ENCODE measurements around the gene DHX58.
A peak's percentile ranks its signal among the peaks of the same experiment; 100 is the strongest.

The DHX58 gene

DNA sequence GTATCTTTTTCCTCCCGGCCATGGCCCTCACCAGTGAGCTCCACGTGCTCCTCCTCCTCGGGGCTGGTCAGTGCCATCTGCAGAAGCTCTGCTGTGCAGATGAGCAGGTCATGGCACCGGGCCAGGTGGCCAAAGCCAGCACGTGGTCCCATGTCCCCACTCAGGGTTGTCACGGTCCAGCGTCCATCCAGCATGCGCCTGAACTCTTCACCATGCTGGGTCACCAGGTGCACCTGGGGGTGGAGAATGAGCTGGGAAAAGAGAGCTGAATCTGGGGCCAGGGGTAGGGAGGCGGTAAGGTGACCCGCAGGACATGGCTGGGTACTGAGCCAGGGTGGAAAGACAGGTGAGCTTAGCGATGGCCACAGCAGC, 1.3 kb downstream of the DHX58 start:
- DNase-seq (ENCODE audit: low read depth in 2 of 3, low spot score in 2 of 3): no peak

DNA sequence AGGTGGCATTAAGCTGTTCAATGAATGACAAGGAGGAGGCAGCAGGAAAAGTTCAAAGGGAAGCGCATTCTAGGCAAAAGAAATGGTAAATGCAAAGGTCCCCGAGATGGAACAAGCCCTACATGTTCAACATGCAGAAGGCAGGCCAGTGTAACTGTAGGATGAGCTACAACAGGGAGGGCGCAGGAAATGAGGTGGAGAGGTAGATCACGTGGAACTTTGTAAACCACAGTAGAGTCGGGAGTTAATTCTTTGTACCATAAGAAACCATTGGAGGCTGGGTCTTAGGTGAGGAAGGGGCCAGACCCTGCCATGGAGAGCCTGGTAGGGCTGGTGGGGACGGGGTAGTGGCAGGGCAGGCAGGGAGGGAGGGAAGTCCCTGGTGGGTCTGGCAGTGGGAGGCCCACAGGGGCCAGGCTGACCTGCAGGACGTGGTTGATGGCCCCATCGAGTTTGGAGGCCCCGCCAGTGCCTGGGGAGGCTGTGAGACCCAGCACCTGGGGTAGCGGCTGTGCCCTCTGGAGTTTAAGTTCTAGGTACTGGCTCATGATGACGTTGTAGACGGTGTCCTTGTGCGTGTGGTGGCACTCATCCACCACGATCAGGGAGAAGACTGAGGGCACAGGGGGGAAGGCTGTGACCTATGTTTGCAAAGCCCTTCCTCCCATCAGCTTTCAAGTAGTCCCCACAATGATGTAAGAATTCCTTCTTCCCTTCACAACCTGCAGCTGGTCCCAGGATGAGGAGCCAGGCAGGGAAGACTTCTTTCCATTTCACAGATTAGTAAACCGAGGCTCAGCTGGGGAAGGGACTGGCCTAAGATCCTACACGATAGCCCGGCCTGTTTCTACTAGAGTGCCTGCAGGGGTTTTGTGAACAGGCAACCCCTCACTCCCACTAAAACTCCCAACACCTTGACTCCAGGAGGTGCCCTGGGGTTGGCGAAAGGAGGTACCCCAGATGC, 1.9 kb downstream of the DHX58 start:
- DNase-seq (ENCODE audit: low read depth in 2 of 3, low spot score in 2 of 3): no peak

DNA sequence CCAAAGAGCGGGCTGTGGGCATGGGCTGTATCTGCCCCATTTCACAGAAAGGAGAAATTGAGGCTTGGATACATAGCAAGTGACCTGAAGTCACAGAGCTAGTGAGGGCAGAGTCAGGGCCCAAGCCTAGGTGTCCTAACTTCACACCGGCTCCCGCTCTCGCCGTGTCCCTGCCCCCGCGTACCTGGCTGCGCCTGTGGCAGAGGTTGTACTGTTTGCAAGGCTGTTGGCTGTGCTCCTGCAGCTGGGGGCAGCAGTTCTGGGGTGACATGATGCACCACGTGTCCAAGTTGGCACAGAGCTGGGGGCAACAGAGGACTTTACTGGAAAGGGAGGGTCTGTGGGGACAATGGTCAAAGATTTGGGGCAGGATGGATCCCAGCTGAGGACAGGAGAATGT, 3.4 kb downstream of the DHX58 start:
- no peak for DNase-seq (ENCODE audit: low read depth in 2 of 3, low spot score in 2 of 3)

GRCh38 chr17:42107597-42108576, 4.6 kb downstream of the DHX58 start:
- DNase-seq (ENCODE audit: low read depth in 2 of 3, low spot score in 2 of 3): peak; percentile 88 to 97 (median 89)

GRCh38 chr17:42107124-42107523, 5.4 kb downstream of the DHX58 start:
- DNase-seq (ENCODE audit: low read depth in 2 of 3, low spot score in 2 of 3): no peak

DNA sequence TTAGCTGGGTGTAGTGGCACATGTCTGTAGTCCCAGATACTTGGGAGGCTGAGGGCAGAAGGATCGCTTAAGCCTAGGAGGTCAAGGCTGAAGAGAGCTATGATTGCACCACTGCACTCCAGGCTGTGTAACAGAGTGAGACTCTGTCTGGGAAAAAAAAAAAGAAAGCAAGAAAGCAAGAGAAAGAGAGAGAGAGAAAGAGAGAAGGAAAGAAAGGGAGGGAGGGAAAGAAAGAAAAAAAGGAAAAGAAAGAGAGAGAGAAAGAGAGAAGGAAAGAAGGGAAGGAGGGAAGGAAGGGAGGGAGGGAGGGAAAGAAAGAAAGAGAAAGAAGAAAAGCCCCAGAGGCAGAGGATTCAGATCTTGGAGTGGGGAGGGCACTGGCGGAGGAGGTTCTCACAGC, 6.5 kb downstream of the DHX58 start:
- DNase-seq (ENCODE audit: low read depth in 2 of 3, low spot score in 2 of 3): no peak

- no peak for DNase-seq (ENCODE audit: low read depth in 2 of 3, low spot score in 2 of 3)
Measured at GRCh38 chr17:42104264-42104663, 8.2 kb downstream of the DHX58 start.

GRCh38 chr17:42103221-42103954, 9.1 kb downstream of the DHX58 start:
- no peak for DNase-seq (ENCODE audit: low read depth in 2 of 3, low spot score in 2 of 3)

DNA sequence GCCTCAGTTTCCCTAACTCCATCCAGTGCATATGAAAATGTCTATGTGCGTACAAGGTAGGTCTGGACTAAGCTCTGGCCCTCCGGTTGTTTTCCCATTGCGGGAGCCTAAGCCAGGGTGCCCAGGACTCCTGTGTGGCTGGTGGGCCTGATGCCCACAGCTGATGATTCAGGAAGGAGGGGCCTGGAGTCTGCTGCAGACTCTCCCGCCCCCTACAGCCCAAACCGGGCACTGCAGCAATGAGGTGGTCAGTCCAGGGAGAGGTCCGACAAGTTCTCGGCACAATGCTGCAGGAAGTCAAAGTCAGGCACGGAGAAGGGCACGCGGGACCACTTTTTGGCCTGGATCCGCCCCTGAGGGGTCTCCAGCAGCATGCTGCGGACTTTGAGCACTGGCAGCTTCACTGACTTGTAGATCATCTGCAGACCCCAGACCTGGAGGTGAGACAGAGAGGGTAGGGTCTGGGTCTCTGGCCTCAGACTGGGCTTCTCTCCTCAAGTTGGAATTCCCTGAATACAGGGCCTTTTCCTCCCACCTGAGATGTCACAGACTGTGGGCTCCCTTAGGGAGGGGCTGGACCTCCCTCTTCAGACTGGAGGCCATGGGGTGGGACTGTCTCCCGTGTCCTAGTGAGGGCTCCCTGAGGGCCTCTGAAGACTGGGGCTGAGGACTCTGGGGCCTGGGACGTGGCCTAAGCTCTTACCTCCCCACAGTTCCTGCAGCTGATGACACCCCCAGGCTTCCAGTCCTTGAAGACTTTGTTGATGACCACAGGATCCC, 10.8 kb downstream of the DHX58 start:
- DNase-seq (ENCODE audit: low read depth in 2 of 3, low spot score in 2 of 3): peak; percentile 50 to 80 (median 75)

DNA sequence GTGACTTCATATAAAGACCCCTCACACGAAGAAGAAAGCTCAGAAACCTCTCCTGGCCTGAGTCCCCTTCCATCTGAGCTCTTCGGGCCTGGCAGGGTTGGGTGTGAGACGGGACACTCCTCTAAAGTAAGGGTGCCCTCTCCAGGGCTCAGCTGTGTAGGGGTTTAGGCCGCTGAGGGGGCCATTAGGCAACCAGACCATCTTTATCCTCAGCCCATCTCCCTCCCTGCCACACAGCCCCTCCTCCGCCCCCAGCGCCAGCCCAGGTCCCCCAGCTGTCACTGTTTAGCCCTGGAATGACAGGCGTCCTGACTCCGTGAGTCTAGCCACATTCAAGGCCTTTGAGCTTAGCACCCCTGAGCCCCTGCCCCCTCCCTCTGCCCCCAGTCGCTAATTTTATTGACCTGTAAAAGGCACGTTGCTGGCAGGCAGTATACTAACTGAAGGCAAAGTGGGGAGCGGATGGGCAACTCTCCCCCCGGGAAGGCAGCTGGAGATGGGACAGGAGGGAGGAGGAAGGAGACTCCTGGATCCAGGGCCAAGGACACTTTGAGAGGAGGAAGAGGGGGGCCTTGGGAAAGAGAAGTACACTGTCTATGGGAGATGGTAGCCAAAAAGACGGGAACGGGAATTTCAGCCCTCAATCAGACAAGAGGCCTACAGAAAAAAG, 13.6 kb downstream of the DHX58 start:
- DNase-seq (ENCODE audit: low read depth in 2 of 3, low spot score in 2 of 3): no peak

DNA sequence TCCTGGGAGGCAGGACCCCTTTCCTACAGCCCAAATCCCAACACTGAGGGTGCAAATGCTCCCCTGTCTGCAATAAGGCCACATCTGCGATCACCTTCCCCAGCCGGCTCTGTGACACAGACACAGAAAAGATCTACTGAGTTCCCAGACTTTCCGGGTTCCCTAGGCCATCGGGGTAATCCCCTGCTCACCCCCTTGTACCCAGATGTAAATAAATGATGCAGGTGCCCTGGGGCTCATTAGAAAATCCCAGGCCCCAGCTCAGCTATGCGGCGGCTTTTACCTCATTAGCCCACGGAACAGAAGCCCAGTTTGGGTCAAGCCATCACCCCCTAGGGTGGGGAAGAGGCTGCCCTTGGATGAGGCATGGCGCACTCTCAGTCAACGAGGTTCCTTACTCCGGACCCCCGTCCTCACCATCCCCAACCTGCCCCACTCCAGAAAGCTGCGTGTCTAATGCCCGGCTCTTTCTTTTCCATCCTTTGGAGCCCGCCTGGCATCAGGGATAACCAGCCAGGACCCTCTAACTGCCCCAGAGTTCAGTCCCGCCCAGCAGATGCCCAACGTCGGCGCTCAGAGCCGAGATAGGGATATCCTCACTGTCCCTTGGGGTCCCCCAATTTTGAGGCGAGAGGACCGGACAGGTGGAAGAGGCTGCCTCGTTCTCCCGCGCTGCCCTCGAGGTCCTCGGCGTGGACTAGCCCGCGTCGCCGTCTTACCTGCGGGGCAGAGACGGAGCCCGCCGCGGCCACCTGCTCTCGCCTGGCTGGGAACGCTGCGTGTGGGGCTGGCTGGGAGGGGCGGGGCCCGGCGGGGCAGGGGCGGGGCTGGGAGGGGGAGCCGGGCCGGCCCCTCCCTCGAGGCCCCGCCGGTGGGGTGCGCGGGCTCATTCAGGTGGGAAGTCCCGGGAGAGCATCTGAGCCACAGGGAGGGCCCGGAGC, 14.6 kb downstream of the DHX58 start, which contains the start of gene ZNF385C:
ZNF385C (minus strand) TSS at position 783 of the 941 bp plus-strand sequence. CDS start 35,417 bp downstream, outside the sequence.
- DNase-seq (ENCODE audit: low read depth in 2 of 3, low spot score in 2 of 3): no peak

- DNase-seq (ENCODE audit: low read depth in 2 of 3, low spot score in 2 of 3): no peak
Measured at GRCh38 chr17:42096360-42097111, 16.0 kb downstream of the DHX58 start.

- no peak for DNase-seq (ENCODE audit: low read depth in 2 of 3, low spot score in 2 of 3)
Measured at GRCh38 chr17:42094375-42095069, 18.0 kb downstream of the DHX58 start.

DNA sequence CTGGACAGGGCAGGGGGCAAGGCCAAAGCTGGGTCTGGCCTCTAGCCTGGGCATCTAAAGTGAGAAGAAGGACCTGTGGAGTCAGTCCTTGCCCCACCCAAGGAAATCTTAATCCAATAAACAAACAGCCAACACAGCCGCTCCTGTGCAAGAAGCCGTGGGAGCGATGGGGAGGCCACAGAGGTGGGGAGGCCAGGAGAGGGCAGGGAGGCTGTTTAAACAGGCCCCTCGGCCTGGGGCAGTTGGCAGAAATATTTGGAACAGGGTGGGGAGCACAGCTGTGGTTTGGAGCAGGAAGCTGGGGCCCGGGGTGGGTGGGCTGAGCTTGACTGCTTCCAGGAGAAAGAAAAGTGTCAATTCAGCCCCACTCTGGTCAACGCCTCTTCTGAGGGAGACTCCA, 19.6 kb downstream of the DHX58 start:
- no peak for DNase-seq (ENCODE audit: low read depth in 2 of 3, low spot score in 2 of 3)

- no peak for DNase-seq (ENCODE audit: low read depth in 2 of 3, low spot score in 2 of 3)
Measured at GRCh38 chr17:42090964-42091790, 21.3 kb downstream of the DHX58 start.

GRCh38 chr17:42088736-42089135, 23.8 kb downstream of the DHX58 start:
- no peak for DNase-seq (ENCODE audit: low read depth in 2 of 3, low spot score in 2 of 3)

Measured in activated CD8-positive, alpha-beta memory T cell treated with anti-CD3 and anti-CD28 coated beads for 48 hours (primary cell).